ENCODE data around the gene BCR.

The BCR gene

GRCh38 chr22:23262518-23263332 lies 82.4 kb downstream of the BCR start:
- no peak for DNase-seq (ENCODE audit: low read depth in 2 of 2)

- peak; percentile 19 to 50 for DNase-seq (ENCODE audit: low read depth in 2 of 2)
Observed at GRCh38 chr22:23263651-23264555, 83.6 kb downstream of the BCR start.

GRCh38 chr22:23264610-23265367 lies 84.5 kb downstream of the BCR start:
- no peak for DNase-seq (ENCODE audit: low read depth in 2 of 2)

GRCh38 chr22:23265368-23265700 lies 85.0 kb downstream of the BCR start:
- DNase-seq (ENCODE audit: low read depth in 2 of 2): no peak

GRCh38 chr22:23266780-23267179 lies 86.5 kb downstream of the BCR start:
- DNase-seq (ENCODE audit: low read depth in 2 of 2): no peak

GRCh38 chr22:23267226-23268043 lies 87.1 kb downstream of the BCR start:
- no peak for DNase-seq (ENCODE audit: low read depth in 2 of 2)

- DNase-seq (ENCODE audit: low read depth in 2 of 2): no peak
Observed at GRCh38 chr22:23268139-23268712, 87.9 kb downstream of the BCR start.

- DNase-seq (ENCODE audit: low read depth in 2 of 2): no peak
Observed at GRCh38 chr22:23268877-23269276, 88.6 kb downstream of the BCR start.

GRCh38 chr22:23269441-23270211 lies 89.3 kb downstream of the BCR start:
- no peak for DNase-seq (ENCODE audit: low read depth in 2 of 2)

GRCh38 chr22:23270212-23270733 lies 90.0 kb downstream of the BCR start:
- no peak for DNase-seq (ENCODE audit: low read depth in 2 of 2)

- DNase-seq (ENCODE audit: low read depth in 2 of 2): no peak
Observed at GRCh38 chr22:23270798-23271596, 90.7 kb downstream of the BCR start.

GRCh38 chr22:23271597-23271908 lies 91.2 kb downstream of the BCR start:
- DNase-seq (ENCODE audit: low read depth in 2 of 2): no peak

GRCh38 chr22:23272371-23272770 lies 92.1 kb downstream of the BCR start:
- DNase-seq (ENCODE audit: low read depth in 2 of 2): no peak

GRCh38 chr22:23272834-23273233 lies 92.5 kb downstream of the BCR start:
- DNase-seq (ENCODE audit: low read depth in 2 of 2): no peak

GRCh38 chr22:23273445-23274145 lies 93.3 kb downstream of the BCR start:
- no peak for DNase-seq (ENCODE audit: low read depth in 2 of 2)

GRCh38 chr22:23274146-23274526 lies 93.8 kb downstream of the BCR start:
- DNase-seq (ENCODE audit: low read depth in 2 of 2): no peak

GRCh38 chr22:23274891-23275694 lies 94.8 kb downstream of the BCR start:
- no peak for DNase-seq (ENCODE audit: low read depth in 2 of 2)

- no peak for DNase-seq (ENCODE audit: low read depth in 2 of 2)
Observed at GRCh38 chr22:23275751-23276150, 95.4 kb downstream of the BCR start.

Measured in stimulated activated CD8-positive, alpha-beta memory T cell treated with anti-CD3 and anti-CD28 coated beads, Interleukin-2, amount 100 ng/mL, for 1 hour (primary cell).